Neural cell (in vitro differentiated cells): ENCODE results near the gene TAS2R41. TPM values are rescaled to one million over a fixed set of nuclear protein-coding genes. Genes with fewer than 3 reads are reported as not detected.
A peak's percentile ranks its signal among the peaks of the same experiment; 100 is the strongest.

Experiments used
- H2AFZ ChIP-seq: fragments of 200-600, 300-800 bp; sonication (generic), shearing (Covaris generic); 2 replicates; pipeline ENCODE4 v1.6.0; 2014; ENCODE audit warnings: low read depth, mild to moderate bottlenecking, antibody characterized with exemption, low read length, moderate library complexity
- H3F3A ChIP-seq: fragments of 200-600 bp; shearing (Covaris generic); 2 replicates; pipeline ENCODE4 v1.6.1; 2016; ENCODE audit warnings: mild to moderate bottlenecking, moderate library complexity, mixed read lengths, antibody characterized with exemption, low read length; ENCODE audit not compliant: insufficient read depth, poor library complexity, severe bottlenecking
- H3K27ac ChIP-seq: fragments of 200-600, 300-800 bp; sonication (generic), shearing (Covaris generic); 2 replicates; pipeline ENCODE4 v1.5.1; 2014; ENCODE audit warnings: mild to moderate bottlenecking, low read length, moderate library complexity
- H3K27me3 ChIP-seq: fragments of 300-800, 200-600 bp; sonication (generic), shearing (Covaris generic); 2 replicates; pipeline ENCODE4 v1.6.0; 2014; ENCODE audit warnings: mild to moderate bottlenecking, low read depth, low read length, moderate library complexity; ENCODE audit not compliant: insufficient read depth
- H3K36me3 ChIP-seq: fragments of 300-800, 200-600 bp; sonication (generic), shearing (Covaris generic); 2 replicates; pipeline ENCODE4 v1.5.1; 2014; ENCODE audit warnings: mild to moderate bottlenecking, antibody characterized with exemption, low read length, moderate library complexity; ENCODE audit not compliant: insufficient read depth
- H3K4me2 ChIP-seq: fragments of 300-800, 200-600 bp; sonication (generic), shearing (Covaris generic); 2 replicates; pipeline ENCODE4 v1.6.0; 2014; ENCODE audit warnings: mild to moderate bottlenecking, low read length
- H3K4me3 ChIP-seq: fragments of 300-800, 200-600 bp; sonication (generic), shearing (Covaris generic); 2 replicates; pipeline ENCODE4 v1.5.1; 2014; ENCODE audit warnings: mild to moderate bottlenecking, low read length, moderate library complexity
- H3K79me2 ChIP-seq: fragments of 200-600 bp; shearing (Covaris generic); replicated peaks from 2 replicates; pipeline ENCODE4 v1.6.0; 2014; ENCODE audit warnings: mild to moderate bottlenecking, low read length, moderate library complexity; ENCODE audit not compliant: insufficient read depth
- H3K9ac ChIP-seq: fragments of 300-800, 200-600 bp; sonication (generic), shearing (Covaris generic); 2 replicates; pipeline ENCODE4 v1.6.1; 2016; ENCODE audit warnings: mild to moderate bottlenecking, low read length, mixed read lengths
- H3K9me2 ChIP-seq: fragments of 200-600 bp; shearing (Covaris generic); 2 replicates; pipeline ENCODE4 v1.6.1; 2016; ENCODE audit warnings: mild to moderate bottlenecking, low read length, mixed read lengths; ENCODE audit not compliant: insufficient read depth
- H3K9me3 ChIP-seq: fragments of 200-600, 300-800 bp; sonication (generic), shearing (Covaris generic); 2 replicates; pipeline ENCODE4 v1.6.1; 2016; ENCODE audit warnings: mild to moderate bottlenecking, mixed run types, low read length, moderate library complexity, mixed read lengths
- H4K20me1 ChIP-seq: fragments of 200-600 bp; shearing (Covaris generic); 2 replicates; pipeline ENCODE4 v1.6.1; 2016; ENCODE audit warnings: mild to moderate bottlenecking, mixed run types; ENCODE audit not compliant: insufficient read depth
- EP300 ChIP-seq: fragments of 450-650 bp; conservative IDR thresholded peaks from 2 replicates; pipeline ENCODE4 v1.6.1; 2014; ENCODE audit warnings: antibody characterized with exemption, mild to moderate bottlenecking, moderate library complexity; ENCODE audit not compliant: poor library complexity, severe bottlenecking
- EZH2 ChIP-seq: fragments of 200-600, 300-800 bp; shearing (Covaris generic), sonication (generic); IDR thresholded peaks from 2 replicates; pipeline ENCODE4 v1.6.1; 2014; ENCODE audit warnings: antibody characterized with exemption, low read length, borderline replicate concordance, mild to moderate bottlenecking; ENCODE audit not compliant: insufficient read depth, poor library complexity, severe bottlenecking
- MXI1 ChIP-seq: fragments of 450-650 bp; conservative IDR thresholded peaks from 2 replicates; pipeline ENCODE4 v1.6.1; 2014; ENCODE audit warnings: antibody characterized with exemption, mild to moderate bottlenecking; ENCODE audit not compliant: poor library complexity, severe bottlenecking
- POLR2AphosphoS5 ChIP-seq: IDR thresholded peaks from 2 replicates; pipeline ENCODE4 v1.6.1; 2012
- RAD21 ChIP-seq: fragments of 450-650 bp; conservative IDR thresholded peaks from 2 replicates; pipeline ENCODE4 v1.6.1; 2014; ENCODE audit warnings: antibody characterized with exemption, mild to moderate bottlenecking, moderate library complexity
- SMC3 ChIP-seq: fragments of 450-650 bp; conservative IDR thresholded peaks from 2 replicates; pipeline ENCODE4 v1.6.1; 2014; ENCODE audit warnings: antibody characterized with exemption, mild to moderate bottlenecking, moderate library complexity; ENCODE audit not compliant: poor library complexity
- TAF1 ChIP-seq: IDR thresholded peaks from 2 replicates; pipeline ENCODE4 v1.6.1; 2012; ENCODE audit warnings: low read depth
- polyA plus RNA-seq: library from polyadenylated mRNA; depleted of rRNA; stranded (reverse); fragments of >200 nt; gene quantifications from 2 replicates; pipeline ENCODE4 v1.2.3, GENCODE V29; 2014
- TF ChIP-seq, protein P1 (sequence below): IDR thresholded peaks from 2 replicates; pipeline ENCODE4 v1.6.1; 2012; ENCODE audit warnings: borderline replicate concordance
- TF ChIP-seq, protein P2 (sequence below): fragments of 450-650 bp; IDR thresholded peaks from 2 replicates; pipeline ENCODE4 v1.5.1; 2014; ENCODE audit warnings: antibody characterized with exemption, mild to moderate bottlenecking, moderate library complexity; ENCODE audit not compliant: poor library complexity, severe bottlenecking

The TAS2R41 gene
- polyA plus RNA-seq, 1 donor from 2014 or later, result not detected

DNA sequence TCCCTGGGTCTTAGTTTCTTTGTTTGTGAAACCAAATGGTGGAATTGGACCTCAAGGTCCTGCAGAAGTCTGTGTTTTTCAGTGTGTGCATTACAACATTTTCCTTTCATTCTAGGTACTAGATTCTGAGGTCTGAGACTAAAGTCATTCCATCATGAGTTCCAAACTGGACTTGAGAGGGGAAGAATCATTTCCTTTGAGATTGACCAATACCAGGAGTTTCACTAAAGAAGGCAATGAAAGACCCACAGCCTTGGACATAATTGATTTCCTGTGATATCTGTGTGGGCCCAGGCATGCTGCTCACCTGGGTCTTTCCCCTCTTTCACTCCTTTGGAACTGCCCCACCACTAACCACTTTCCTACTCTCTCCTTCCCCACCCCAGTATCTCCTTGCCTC, 18.2 kb downstream of the TAS2R41 start:
- TF ChIP-seq EP300 (no peak), RAD21 (no peak)
- TF ChIP-seq, protein P1, sequence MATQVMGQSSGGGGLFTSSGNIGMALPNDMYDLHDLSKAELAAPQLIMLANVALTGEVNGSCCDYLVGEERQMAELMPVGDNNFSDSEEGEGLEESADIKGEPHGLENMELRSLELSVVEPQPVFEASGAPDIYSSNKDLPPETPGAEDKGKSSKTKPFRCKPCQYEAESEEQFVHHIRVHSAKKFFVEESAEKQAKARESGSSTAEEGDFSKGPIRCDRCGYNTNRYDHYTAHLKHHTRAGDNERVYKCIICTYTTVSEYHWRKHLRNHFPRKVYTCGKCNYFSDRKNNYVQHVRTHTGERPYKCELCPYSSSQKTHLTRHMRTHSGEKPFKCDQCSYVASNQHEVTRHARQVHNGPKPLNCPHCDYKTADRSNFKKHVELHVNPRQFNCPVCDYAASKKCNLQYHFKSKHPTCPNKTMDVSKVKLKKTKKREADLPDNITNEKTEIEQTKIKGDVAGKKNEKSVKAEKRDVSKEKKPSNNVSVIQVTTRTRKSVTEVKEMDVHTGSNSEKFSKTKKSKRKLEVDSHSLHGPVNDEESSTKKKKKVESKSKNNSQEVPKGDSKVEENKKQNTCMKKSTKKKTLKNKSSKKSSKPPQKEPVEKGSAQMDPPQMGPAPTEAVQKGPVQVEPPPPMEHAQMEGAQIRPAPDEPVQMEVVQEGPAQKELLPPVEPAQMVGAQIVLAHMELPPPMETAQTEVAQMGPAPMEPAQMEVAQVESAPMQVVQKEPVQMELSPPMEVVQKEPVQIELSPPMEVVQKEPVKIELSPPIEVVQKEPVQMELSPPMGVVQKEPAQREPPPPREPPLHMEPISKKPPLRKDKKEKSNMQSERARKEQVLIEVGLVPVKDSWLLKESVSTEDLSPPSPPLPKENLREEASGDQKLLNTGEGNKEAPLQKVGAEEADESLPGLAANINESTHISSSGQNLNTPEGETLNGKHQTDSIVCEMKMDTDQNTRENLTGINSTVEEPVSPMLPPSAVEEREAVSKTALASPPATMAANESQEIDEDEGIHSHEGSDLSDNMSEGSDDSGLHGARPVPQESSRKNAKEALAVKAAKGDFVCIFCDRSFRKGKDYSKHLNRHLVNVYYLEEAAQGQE, result no peak
- Histone ChIP-seq H3K27ac (no peak overlapping the region), H3K4me3 (no peak overlapping the region), H4K20me1 (no peaks in the 10 kb centered on the region), H3K9ac (no peak overlapping the region), H3K9me2 (no peaks in the 10 kb centered on the region), H3K27me3 (no peaks in the 10 kb centered on the region), H3F3A (no peaks in the 10 kb centered on the region), H3K36me3 (no peaks in the 10 kb centered on the region), H3K9me3 (no peaks in the 10 kb centered on the region), H3K79me2 (no peaks in the 10 kb centered on the region), H3K4me2 (no peak overlapping the region), H2AFZ (no peak overlapping the region)

DNA sequence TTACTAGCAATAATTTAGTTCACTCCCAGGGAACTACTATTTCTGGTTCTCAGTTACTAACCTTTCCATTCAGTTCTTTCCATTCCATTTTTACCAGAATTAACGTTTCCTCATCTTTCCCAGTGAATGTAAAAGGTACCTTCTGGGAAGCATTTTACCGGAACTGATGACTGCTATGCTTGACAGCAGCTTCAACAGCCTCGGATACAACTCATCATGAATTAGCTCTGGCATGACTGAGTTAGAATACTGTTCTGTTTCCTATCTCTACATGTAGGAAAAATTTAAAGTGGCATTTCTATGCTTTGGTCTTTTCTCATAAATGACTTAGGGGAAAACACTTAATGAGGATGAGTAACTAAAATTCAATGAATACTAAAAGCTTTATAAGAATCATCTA, 18.6 kb downstream of the TAS2R41 start:
- Histone ChIP-seq H3K79me2 (no peaks in the 10 kb centered on the region), H2AFZ (no peak overlapping the region), H3K9me3 (no peaks in the 10 kb centered on the region), H3K27ac (no peak overlapping the region), H3K27me3 (no peaks in the 10 kb centered on the region), H3K36me3 (no peaks in the 10 kb centered on the region), H3K4me2 (no peak overlapping the region), H3K9me2 (no peaks in the 10 kb centered on the region), H3F3A (no peaks in the 10 kb centered on the region), H3K9ac (no peak overlapping the region), H4K20me1 (no peaks in the 10 kb centered on the region), H3K4me3 (no peak overlapping the region)
- no peak for TF ChIP-seq MXI1
- TF ChIP-seq, protein P1, result peak; percentile 66

DNA sequence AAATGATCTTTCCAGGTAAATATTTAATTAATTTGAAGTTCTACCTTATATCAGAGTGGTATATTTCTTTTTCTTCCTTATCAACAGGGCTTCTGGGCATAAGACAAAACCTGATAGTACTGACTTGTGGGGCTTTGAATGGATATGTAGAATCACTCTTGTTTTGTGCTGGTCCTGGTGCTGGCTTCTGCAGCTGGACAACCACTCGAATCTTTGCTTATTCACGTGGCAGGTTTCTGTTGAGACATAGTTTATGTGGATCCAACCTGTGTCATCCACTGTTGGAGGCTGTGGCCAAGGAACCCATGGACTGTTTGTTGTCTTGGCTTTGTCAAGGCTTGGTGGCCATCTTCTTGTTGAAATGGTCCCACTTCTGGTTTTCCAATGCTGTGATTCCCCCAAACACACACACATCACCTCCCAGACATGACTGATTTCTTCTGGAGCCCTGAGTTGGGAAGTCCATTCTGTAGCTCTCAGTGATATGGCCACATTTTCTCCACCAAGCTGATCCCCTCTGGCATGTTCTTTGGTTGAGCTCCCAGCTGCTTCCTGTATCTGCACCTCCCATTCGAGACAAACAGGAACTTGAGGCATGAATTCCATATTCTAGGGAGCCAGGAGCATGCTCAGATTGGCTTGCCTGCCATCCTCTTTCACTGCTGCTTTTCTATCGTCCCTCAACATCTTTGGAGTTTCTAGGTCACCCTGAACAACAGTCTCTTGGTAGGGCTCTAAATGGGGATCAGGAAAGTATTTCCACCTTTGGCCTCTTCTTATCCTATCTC, 19.5 kb downstream of the TAS2R41 start:
- Histone ChIP-seq H3K27ac (no peak overlapping the region), H3K9me2 (no peaks in the 10 kb centered on the region), H2AFZ (no peak overlapping the region), H3K9me3 (no peaks in the 10 kb centered on the region), H4K20me1 (no peaks in the 10 kb centered on the region), H3K79me2 (no peaks in the 10 kb centered on the region), H3K4me2 (no peak overlapping the region), H3F3A (no peaks in the 10 kb centered on the region), H3K9ac (no peak overlapping the region), H3K36me3 (no peaks in the 10 kb centered on the region), H3K27me3 (no peaks in the 10 kb centered on the region), H3K4me3 (no peak overlapping the region)
- TF ChIP-seq, protein P2, sequence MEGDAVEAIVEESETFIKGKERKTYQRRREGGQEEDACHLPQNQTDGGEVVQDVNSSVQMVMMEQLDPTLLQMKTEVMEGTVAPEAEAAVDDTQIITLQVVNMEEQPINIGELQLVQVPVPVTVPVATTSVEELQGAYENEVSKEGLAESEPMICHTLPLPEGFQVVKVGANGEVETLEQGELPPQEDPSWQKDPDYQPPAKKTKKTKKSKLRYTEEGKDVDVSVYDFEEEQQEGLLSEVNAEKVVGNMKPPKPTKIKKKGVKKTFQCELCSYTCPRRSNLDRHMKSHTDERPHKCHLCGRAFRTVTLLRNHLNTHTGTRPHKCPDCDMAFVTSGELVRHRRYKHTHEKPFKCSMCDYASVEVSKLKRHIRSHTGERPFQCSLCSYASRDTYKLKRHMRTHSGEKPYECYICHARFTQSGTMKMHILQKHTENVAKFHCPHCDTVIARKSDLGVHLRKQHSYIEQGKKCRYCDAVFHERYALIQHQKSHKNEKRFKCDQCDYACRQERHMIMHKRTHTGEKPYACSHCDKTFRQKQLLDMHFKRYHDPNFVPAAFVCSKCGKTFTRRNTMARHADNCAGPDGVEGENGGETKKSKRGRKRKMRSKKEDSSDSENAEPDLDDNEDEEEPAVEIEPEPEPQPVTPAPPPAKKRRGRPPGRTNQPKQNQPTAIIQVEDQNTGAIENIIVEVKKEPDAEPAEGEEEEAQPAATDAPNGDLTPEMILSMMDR, result no peak
- TF ChIP-seq RAD21 (no peak), TAF1 (no peak), POLR2AphosphoS5 (no peak), EZH2 (no peak), SMC3 (no peak), MXI1 (no peak)
- TF ChIP-seq, protein P1, result no peak
